Measurements from ENCODE around the gene PLSCR3.

The PLSCR3 gene

GRCh38 chr17:7346761-7347614 is 47.3 kb downstream of the PLSCR3 start:
- no peak for DNase-seq

- DNase-seq, result no peak
These were observed 51.1 kb downstream of the PLSCR3 start for GRCh38 chr17:7343250-7343649.

DNA sequence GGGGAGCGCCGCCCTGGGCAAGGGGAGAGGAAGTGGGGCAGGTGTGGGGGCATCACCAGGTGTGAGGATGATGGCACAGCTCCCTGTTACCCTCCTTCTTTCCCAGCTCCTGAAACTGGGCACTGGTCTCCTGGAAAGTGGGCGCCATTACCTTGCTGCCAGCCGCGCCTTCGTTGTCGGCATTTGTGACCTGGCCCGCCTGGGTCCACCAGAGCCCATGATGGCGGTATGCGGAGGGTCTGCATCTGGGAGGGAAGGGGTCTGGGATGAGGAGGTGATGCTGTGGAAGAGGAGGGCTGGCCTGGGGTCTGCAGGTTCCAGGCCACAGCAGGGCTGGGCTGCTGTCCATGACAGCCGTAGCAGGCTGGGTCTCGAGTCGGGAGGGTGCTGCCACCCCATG is 52.5 kb downstream of the PLSCR3 start:
- DNase-seq, result no peak

DNA sequence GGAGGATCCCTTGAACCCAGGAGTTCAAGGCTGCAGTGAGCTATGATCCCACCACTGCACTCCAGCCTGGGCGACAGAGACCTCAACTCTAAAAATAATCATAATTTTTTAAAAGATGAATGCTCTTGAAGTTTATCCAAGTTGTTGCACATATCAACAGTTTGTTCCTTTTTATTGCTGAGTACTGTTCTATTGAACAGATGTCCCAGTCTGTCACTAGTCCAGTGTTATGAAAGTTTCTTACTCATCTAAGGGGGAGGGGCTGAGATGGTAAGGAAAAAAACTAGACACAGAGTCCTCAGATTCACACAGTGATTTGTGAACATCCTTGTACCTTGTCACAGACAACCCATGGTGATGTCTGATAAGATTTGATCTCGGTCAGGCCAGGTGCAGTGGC is 54.1 kb downstream of the PLSCR3 start:
- DNase-seq, result no peak

Data from NCI-H2171 (cell line).